Uterus (tissue), 2 donors: ENCODE measurements around the gene SYF2.

Experiments used
- POLR2A ChIP-seq, 2 donors: fragments of 450-650 bp; IDR thresholded peaks; one replicate each; pipeline ENCODE4 v1.6.1; 2016; ENCODE audit warnings: antibody characterized with exemption in 2 of 2, mild to moderate bottlenecking in 1 of 2, moderate library complexity in 1 of 2
- TF ChIP-seq, protein P1 (sequence below), 4 experiments: fragments of 200-600 bp in 2 of 4; fragments of 450-650 bp in 2 of 4; sonication (generic) in 2 of 4; IDR thresholded peaks; one replicate each; pipeline ENCODE4 v1.5.1; 2016 to 2019; ENCODE audit warnings: antibody characterized with exemption in 4 of 4, mild to moderate bottlenecking in 2 of 4, moderate library complexity in 1 of 4

GRCh38 chr1:25243907-25244306, 11.6 kb upstream of the SYF2 start:
- TF ChIP-seq, protein P1, sequence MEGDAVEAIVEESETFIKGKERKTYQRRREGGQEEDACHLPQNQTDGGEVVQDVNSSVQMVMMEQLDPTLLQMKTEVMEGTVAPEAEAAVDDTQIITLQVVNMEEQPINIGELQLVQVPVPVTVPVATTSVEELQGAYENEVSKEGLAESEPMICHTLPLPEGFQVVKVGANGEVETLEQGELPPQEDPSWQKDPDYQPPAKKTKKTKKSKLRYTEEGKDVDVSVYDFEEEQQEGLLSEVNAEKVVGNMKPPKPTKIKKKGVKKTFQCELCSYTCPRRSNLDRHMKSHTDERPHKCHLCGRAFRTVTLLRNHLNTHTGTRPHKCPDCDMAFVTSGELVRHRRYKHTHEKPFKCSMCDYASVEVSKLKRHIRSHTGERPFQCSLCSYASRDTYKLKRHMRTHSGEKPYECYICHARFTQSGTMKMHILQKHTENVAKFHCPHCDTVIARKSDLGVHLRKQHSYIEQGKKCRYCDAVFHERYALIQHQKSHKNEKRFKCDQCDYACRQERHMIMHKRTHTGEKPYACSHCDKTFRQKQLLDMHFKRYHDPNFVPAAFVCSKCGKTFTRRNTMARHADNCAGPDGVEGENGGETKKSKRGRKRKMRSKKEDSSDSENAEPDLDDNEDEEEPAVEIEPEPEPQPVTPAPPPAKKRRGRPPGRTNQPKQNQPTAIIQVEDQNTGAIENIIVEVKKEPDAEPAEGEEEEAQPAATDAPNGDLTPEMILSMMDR (IDR thresholded peaks at IDR 0.05) = no peak
- TF ChIP-seq POLR2A (IDR thresholded peaks at IDR 0.05) = no peak
